ENCODE measurements around the gene CNTN5. TPM values are rescaled to one million over a fixed set of nuclear protein-coding genes. Genes with fewer than 3 reads are reported as not detected.

The CNTN5 gene
- total and polyA plus RNA-seq, 10 of the 15 experiments (the other 5 are each of a cell fraction or from before 2014, with no cell fraction given), result 0.01 TPM; not detected in 9

DNA sequence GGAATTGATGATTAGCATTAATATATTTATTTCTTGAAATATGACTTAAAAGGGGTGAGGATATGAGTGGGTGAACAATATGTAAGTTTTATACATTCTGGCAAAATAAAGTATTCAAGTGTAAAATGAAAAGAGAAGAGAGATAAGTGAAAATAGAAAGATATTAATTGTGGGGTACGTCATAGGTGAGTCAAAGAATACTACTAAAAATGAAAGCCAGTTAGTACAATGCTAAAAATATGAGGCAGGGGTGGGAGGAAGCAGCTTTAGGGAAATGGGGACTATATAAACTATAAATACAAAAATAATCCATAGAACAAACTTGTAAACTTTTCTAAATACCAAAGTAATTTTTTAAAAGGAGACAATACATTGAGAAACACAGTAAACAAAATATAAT, 661.4 kb downstream of the CNTN5 start:
- RAD21 ChIA-PET (ENCODE audit: unreplicated experiment), result no interaction called here
- Histone ChIP-seq H3K4me2 (ENCODE audit: control insufficient read depth, insufficient read depth) (0 out of 2 replicates have a peak overlapping the region, but pooled peaks have one; percentile 15), H3K4me3 (0 out of 2 replicates have a peak overlapping the region, but pooled peaks have one; percentile 23), H2AFZ (ENCODE audit: control insufficient read depth, low read depth, low read length) (no peak overlapping the region), H3K36me3 (ENCODE audit: control insufficient read depth in 2 of 2, insufficient read depth in 2 of 2, low read length in 1 of 2) (no peaks in the 10 kb centered on the region), H3K9me3 (replicated peaks; ENCODE audit: control insufficient read depth, insufficient read depth, low read length) (no peaks in the 10 kb centered on the region), H4K20me1 (ENCODE audit: control insufficient read depth, insufficient read depth) (no peaks in the 10 kb centered on the region), H3K9ac (ENCODE audit: control insufficient read depth, insufficient read depth, low read length) (no peak overlapping the region), H3K27ac (ENCODE audit: control insufficient read depth, insufficient read depth) (no peak overlapping the region), H3K4me1 (ENCODE audit: control insufficient read depth, insufficient read depth, low read length) (no peaks in the 10 kb centered on the region), H3K79me2 (ENCODE audit: control insufficient read depth, insufficient read depth, low read length) (no peaks in the 10 kb centered on the region), H3K27me3 (replicated peaks in 1 of 2; ENCODE audit: control insufficient read depth in 2 of 2, insufficient read depth in 2 of 2, low read length in 1 of 2) (no peaks in the 10 kb centered on the region)
- 0% methylated on average over 1 of the region's 1 CpG for WGBS (ENCODE audit: insufficient coverage, insufficient replicate concordance, low lambda C conversion rate, missing lambda C conversion rate)
- intact Hi-C loops (cut with micrococcal nuclease; ENCODE audit: unreplicated experiment) (no loop called here), in situ Hi-C loops (cut with MboI) (no loop called here)
- DNase-seq (ENCODE audit: low read depth, low spot score) (no peak), ATAC-seq (peak; percentile 73), FAIRE-seq (no peak)
- SMC1A ChIA-PET (ENCODE audit: uncharacterized antibody, unreplicated experiment), result interaction anchor here (1.0 kb wide), 1 partner anchor 41 kb away, joined by 3 read pairs; no protein-coding TSS in a partner anchor
- POLR2A ChIA-PET, result no interaction called here
- TF ChIP-seq JUNB (IDR thresholded peaks at IDR 0.05) (peak; percentile 55), ATF7 (IDR thresholded peaks at IDR 0.05; ENCODE audit: low read depth) (peak; percentile 78), CREM (IDR thresholded peaks at IDR 0.05; ENCODE audit: low read depth) (peak; percentile 30; the same call in 1 of the 2 replicates), NBN (IDR thresholded peaks at IDR 0.05) (0 out of 2 replicates have a peak, but pooled peaks have one; percentile 23), MTA2 (IDR thresholded peaks at IDR 0.05; ENCODE audit: low read depth) (peak; percentile 62), NFIC (IDR thresholded peaks at IDR 0.05; ENCODE audit: low read depth, low read length) (peak; percentile 33; the same call in 1 of the 2 replicates)
- TF ChIP-seq, protein P1, sequence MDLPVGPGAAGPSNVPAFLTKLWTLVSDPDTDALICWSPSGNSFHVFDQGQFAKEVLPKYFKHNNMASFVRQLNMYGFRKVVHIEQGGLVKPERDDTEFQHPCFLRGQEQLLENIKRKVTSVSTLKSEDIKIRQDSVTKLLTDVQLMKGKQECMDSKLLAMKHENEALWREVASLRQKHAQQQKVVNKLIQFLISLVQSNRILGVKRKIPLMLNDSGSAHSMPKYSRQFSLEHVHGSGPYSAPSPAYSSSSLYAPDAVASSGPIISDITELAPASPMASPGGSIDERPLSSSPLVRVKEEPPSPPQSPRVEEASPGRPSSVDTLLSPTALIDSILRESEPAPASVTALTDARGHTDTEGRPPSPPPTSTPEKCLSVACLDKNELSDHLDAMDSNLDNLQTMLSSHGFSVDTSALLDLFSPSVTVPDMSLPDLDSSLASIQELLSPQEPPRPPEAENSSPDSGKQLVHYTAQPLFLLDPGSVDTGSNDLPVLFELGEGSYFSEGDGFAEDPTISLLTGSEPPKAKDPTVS (IDR thresholded peaks at IDR 0.05; ENCODE audit: low read depth, low read length), result no peak
- TF ChIP-seq, protein P2, sequence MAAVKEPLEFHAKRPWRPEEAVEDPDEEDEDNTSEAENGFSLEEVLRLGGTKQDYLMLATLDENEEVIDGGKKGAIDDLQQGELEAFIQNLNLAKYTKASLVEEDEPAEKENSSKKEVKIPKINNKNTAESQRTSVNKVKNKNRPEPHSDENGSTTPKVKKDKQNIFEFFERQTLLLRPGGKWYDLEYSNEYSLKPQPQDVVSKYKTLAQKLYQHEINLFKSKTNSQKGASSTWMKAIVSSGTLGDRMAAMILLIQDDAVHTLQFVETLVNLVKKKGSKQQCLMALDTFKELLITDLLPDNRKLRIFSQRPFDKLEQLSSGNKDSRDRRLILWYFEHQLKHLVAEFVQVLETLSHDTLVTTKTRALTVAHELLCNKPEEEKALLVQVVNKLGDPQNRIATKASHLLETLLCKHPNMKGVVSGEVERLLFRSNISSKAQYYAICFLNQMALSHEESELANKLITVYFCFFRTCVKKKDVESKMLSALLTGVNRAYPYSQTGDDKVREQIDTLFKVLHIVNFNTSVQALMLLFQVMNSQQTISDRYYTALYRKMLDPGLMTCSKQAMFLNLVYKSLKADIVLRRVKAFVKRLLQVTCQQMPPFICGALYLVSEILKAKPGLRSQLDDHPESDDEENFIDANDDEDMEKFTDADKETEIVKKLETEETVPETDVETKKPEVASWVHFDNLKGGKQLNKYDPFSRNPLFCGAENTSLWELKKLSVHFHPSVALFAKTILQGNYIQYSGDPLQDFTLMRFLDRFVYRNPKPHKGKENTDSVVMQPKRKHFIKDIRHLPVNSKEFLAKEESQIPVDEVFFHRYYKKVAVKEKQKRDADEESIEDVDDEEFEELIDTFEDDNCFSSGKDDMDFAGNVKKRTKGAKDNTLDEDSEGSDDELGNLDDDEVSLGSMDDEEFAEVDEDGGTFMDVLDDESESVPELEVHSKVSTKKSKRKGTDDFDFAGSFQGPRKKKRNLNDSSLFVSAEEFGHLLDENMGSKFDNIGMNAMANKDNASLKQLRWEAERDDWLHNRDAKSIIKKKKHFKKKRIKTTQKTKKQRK (IDR thresholded peaks at IDR 0.05; ENCODE audit: low read depth, low read length), result no peak
- CTCF ChIA-PET, result no interaction called here
- no TSS peak for BruUV-seq (replicated peaks)
